Ishikawa (cell line): ENCODE data around the gene RBMS3.

Experiments used
- CEBPB ChIP-seq: IDR thresholded peaks from 2 replicates; pipeline ENCODE4 v1.6.1; 2012
- CREB1 ChIP-seq: IDR thresholded peaks from 2 replicates; pipeline ENCODE4 v1.6.1; 2012; ENCODE audit warnings: low read depth
- EGR1 ChIP-seq: IDR thresholded peaks from 2 replicates; pipeline ENCODE4 v1.6.1; 2012
- EP300 ChIP-seq: IDR thresholded peaks from 2 replicates; pipeline ENCODE4 v1.6.1; 2012; ENCODE audit warnings: borderline replicate concordance
- FOXM1 ChIP-seq: IDR thresholded peaks from 2 replicates; pipeline ENCODE4 v1.6.1; 2012; ENCODE audit warnings: low read depth, borderline replicate concordance
- MAX ChIP-seq: IDR thresholded peaks from 2 replicates; pipeline ENCODE4 v1.6.1; 2012
- NFIC ChIP-seq: IDR thresholded peaks from 2 replicates; pipeline ENCODE4 v1.6.1; 2012
- RAD21 ChIP-seq: IDR thresholded peaks from 2 replicates; pipeline ENCODE4 v1.6.1; 2012; ENCODE audit warnings: low read depth
- REST ChIP-seq: IDR thresholded peaks from 2 replicates; pipeline ENCODE4 v1.6.1; 2012; ENCODE audit warnings: low read depth, mild to moderate bottlenecking
- TAF1 ChIP-seq: IDR thresholded peaks from 2 replicates; pipeline ENCODE4 v1.6.1; 2012; ENCODE audit warnings: low read depth, mild to moderate bottlenecking
- TCF12 ChIP-seq: IDR thresholded peaks from 2 replicates; pipeline ENCODE4 v1.6.1; 2012; ENCODE audit warnings: low read depth
- TEAD4 ChIP-seq: IDR thresholded peaks from 2 replicates; pipeline ENCODE4 v1.6.1; 2012
- USF1 ChIP-seq: IDR thresholded peaks from 2 replicates; pipeline ENCODE4 v1.6.1; 2012
- YY1 ChIP-seq: IDR thresholded peaks from 2 replicates; pipeline ENCODE4 v1.6.1; 2012; ENCODE audit warnings: low read depth
- ZBTB7A ChIP-seq: IDR thresholded peaks from 2 replicates; pipeline ENCODE4 v1.6.1; 2012; ENCODE audit warnings: low read depth

RBMS3 gene

GRCh38 chr3:29668233-29668632, 387.4 kb downstream of the RBMS3 start:
- TF ChIP-seq MAX: no peak
- TF ChIP-seq TCF12: no peak
- no peak for TF ChIP-seq CREB1
- TF ChIP-seq REST: no peak
- TF ChIP-seq NFIC: no peak
- TF ChIP-seq ZBTB7A: no peak
- TF ChIP-seq FOXM1: no peak
- no peak for TF ChIP-seq YY1
- TF ChIP-seq RAD21: no peak
- no peak for TF ChIP-seq TEAD4
- no peak for TF ChIP-seq EGR1
- no peak for TF ChIP-seq CEBPB
- no peak for TF ChIP-seq EP300
- no peak for TF ChIP-seq USF1
- TF ChIP-seq TAF1: no peak

- TF ChIP-seq RAD21: peak; percentile 25; the same call in 1 of the 2 replicates
- TF ChIP-seq TAF1: no peak
Measured at GRCh38 chr3:29668728-29669127, 387.9 kb downstream of the RBMS3 start.

GRCh38 chr3:29677421-29677820, 396.6 kb downstream of the RBMS3 start:
- TF ChIP-seq MAX (no peak), FOXM1 (no peak), ZBTB7A (no peak), TEAD4 (no peak), EGR1 (no peak)

GRCh38 chr3:29679944-29680343, 399.1 kb downstream of the RBMS3 start:
- TF ChIP-seq MAX (no peak), USF1 (no peak), FOXM1 (no peak), TEAD4 (no peak), CEBPB (no peak), CREB1 (no peak), REST (no peak), RAD21 (no peak), EP300 (no peak), TAF1 (no peak)

- TF ChIP-seq YY1: no peak
- TF ChIP-seq EGR1: no peak
- TF ChIP-seq USF1: no peak
- TF ChIP-seq FOXM1: no peak
- TF ChIP-seq CREB1: no peak
- TF ChIP-seq EP300: no peak
- TF ChIP-seq REST: no peak
- TF ChIP-seq CEBPB: no peak
- TF ChIP-seq TCF12: no peak
- TF ChIP-seq RAD21: no peak
- no peak for TF ChIP-seq MAX
Measured at GRCh38 chr3:29683018-29683993, 402.4 kb downstream of the RBMS3 start.
